CD4-positive, alpha-beta T cell treated with Interleukin-15 for 1 hour (primary cell): ENCODE data around the gene LRRC41.
"Not testable (repeated sequence)": the region's sequence is repeated elsewhere in the genome, so short reads cannot be mapped to it uniquely, and the experiment has no call there.

Experiments
- DNase-seq: peaks from one replicate; pipeline ENCODE4 v3.0.0-alpha.2; 2020

Gene LRRC41

GRCh38 chr1:46243831-46244230, 59.6 kb downstream of the LRRC41 start:
- not testable (repeated sequence) for DNase-seq

GRCh38 chr1:46242918-46243317, 60.5 kb downstream of the LRRC41 start:
- no peak for DNase-seq

GRCh38 chr1:46241733-46242132, 61.7 kb downstream of the LRRC41 start:
- DNase-seq = not testable (repeated sequence)

- DNase-seq = not testable (repeated sequence)
Observed at GRCh38 chr1:46238865-46239264, 64.6 kb downstream of the LRRC41 start.

- no peak for DNase-seq
Observed at GRCh38 chr1:46236882-46237281, 66.5 kb downstream of the LRRC41 start.

- not testable (repeated sequence) for DNase-seq
Observed at GRCh38 chr1:46231231-46231630, 72.2 kb downstream of the LRRC41 start.
